Activated naive CD4-positive, alpha-beta T cell treated with anti-CD3 and anti-CD28 coated beads, Interleukin-2, amount 10 ng/mL, durations not matched to agents 5 hours and 36 hours (primary cell): ENCODE measurements around the gene CXCL16. TPM values are rescaled to one million over a fixed set of nuclear protein-coding genes. Genes with fewer than 3 reads are reported as not detected.

Experiments
- total RNA-seq, 2 experiments: library from RNA; stranded (reverse); gene quantifications; one replicate each; pipeline ENCODE4 v1.2.3, GENCODE V29; 2021

The CXCL16 gene, protein sequence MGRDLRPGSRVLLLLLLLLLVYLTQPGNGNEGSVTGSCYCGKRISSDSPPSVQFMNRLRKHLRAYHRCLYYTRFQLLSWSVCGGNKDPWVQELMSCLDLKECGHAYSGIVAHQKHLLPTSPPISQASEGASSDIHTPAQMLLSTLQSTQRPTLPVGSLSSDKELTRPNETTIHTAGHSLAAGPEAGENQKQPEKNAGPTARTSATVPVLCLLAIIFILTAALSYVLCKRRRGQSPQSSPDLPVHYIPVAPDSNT
- total RNA-seq, result 1 to 10 TPM; 1.6 TPM

DNA sequence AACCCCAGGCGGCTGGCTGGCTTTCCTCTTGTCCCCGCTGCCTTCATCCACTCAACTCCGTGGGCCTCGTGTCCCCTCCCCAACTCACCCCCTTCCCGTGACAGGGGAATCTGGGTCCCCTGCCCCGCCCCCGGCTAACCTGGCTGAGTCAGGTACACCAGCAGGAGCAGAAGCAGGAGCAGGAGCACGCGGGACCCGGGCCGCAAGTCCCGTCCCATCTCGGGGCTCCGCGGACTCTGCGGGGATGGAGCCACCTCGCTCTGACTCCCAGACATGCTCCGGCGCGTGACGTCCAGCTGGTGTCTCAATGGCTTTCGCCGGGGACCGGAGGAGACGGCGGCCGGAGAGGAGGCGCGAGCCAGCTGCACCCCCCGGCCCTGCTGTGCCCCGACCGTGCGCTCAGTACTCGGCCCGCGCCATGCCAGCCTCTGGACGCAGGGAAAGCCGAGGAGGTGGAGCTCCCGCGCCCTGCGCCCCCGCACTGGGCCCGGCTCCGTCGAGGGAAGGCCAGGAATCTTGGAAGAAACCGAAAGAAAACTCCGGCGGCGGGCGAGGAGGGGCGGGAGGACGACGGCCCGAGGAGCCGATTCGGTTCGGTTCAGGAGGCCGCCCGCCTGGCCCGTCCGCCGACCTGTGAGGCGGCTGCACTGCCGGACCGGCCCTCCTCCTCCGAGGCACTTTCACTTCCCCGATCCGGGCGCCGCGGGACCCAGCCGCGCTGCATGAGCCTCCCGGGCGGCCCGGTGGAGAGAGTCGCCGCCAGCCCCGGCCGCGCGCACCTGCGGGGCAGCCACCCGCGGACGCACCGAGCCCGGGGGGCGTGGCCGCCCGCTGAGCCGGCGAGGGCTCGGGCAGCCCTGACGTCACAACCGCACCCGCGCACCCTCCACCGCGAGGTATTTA lies at the start of gene CXCL16, which contains the start of gene ZMYND15:
TSS of gene CXCL16 (minus strand) at position 807 of the 903 bp plus-strand sequence. CDS start at position 218, 589 bp downstream.
TSS of gene ZMYND15 (plus strand) at position 712 of the 903 bp plus-strand sequence. CDS start 716 bp downstream, outside the sequence.

DNA sequence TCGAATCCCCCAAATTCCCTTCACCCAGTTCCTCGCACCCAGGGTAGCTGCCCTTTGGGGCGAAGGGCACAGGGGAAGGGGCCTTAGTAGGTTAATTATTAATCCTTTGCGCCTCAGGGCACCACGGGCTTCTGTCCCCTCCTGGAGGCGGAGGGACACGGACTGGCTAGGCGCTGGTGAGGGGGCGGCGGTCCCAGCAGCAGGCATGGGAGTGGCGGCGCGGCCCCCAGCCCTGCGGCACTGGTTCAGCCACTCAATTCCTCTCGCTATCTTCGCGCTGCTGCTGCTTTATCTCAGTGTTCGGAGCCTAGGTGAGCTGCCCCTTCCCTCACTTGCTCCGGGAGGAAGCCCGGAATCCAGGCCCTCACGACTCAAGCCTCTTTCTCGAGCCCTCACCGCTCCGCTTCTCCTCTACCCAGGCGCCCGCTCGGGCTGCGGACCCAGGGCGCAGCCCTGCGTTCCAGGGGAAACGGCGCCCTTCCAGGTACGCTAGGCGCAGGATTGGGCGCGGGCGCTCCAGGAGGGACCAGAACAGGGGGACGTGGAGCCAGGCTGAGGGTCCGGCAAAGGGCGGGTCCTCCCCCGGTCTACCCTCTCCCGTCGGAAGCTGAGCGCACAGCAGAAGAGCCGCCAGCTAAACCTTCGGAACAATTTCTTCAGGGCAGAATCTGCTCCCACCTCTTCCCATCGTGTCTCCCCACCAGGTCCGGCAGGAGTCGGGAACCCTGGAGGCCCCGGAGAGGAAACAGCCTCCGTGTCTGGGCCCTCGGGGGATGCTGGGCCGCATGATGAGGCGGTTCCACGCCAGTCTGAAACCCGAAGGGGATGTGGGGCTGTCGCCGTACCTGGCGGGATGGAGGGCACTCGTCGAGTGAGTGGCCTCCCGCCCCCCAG lies 49.3 kb upstream of the CXCL16 start, which contains the start of gene GLTPD2:
TSS of gene GLTPD2 (plus strand) at position 158 of the 894 bp plus-strand sequence. CDS start at position 206, 48 bp downstream.

DNA sequence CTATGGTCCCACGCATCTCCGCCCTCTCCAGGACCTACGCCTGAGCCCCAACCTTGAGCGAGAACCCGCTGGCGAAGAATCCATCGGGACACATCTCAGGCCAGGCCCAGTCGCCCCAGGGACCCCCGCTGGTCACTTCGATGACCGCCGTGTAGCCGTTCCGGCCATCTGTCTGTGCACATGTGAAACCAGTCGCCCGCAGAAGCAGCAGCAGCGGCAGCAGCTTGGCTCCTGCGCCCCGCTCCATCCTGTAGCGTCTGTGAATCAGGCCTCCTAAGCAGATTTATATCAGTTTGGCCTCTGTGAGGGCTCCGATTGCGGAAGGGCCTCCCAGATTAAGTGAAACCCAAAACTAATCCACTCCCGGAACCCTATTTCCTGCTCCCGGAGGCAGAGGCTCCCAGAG lies 46.4 kb upstream of the CXCL16 start, which contains the start of gene VMO1:
TSS of gene VMO1 (minus strand) at position 259 of the 406 bp plus-strand sequence. CDS start at position 247, 12 bp downstream.

DNA sequence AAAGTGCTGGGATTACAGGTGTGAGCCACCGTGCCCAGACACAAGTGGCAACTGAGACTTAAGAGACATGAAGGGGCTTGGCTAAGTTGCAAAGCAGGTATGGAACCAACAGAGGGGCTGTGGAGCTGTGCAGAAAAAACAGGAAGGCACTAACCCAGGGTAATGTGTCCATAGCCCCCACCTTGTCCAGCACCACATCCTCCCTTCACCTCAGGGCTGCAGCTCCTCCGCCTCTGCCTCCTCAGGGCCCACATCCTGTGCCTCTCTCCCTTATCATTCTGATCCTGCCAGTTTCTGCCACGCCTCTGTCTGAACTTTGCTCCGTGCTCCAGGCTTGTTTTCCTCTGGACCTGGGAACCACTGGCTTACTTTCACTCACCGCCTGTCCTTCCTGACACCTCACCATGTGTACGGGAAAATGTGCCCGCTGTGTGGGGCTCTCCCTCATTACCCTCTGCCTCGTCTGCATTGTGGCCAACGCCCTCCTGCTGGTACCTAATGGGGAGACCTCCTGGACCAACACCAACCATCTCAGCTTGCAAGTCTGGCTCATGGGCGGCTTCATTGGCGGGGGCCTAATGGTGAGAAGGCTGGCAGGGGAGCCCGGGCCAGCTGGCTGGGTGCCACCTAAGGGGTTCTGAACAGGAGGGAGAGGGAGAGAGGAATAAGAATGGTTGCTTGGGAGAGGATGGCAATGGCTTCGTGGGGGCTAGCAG lies 31.9 kb upstream of the CXCL16 start, which contains the start of gene TM4SF5:
TSS of gene TM4SF5 (plus strand) at position 368 of the 716 bp plus-strand sequence. CDS start at position 405, 37 bp downstream.

DNA sequence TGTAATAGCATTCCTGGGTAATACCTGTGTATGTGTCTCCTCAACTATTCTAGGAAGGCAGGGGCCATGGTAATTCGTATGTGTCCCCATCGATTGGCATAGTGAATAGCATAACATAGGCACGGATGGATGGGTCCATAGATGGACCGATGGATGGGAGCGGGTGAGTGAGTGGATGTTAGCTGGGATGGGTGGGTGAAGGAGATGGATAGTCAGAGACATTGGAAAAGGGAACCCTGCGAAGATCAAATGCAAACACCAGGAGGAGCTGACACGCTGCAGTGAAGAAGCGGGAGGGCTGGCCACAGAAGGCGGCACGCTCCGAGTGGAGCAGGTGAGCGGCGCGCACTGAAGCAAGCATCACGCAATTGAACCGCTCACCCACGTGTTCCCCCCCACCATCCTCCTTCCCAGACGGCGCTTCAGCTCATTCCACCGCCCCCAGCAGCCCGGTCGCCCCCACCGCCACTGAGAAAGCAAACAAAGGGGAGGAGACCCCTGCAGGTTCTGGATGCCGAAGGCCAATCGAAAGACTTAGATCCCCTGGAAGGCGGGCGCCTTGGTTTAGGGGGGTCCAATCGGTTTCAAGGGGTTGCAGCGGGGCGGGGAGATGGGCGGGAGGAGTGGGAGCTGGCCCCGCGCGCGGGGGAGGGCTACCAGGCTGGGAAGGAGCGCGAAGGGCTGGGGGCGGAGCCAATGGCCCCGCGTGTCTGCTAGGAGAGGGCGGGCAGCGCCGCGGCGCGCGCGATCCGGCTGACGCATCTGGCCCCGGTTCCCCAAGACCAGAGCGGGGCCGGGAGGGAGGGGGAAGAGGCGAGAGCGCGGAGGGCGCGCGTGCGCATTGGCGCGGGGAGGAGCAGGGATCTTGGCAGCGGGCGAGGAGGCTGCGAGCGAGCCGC lies 29.7 kb downstream of the CXCL16 start, which contains the start of gene ARRB2:
TSS of gene ARRB2 (plus strand) at position 839 of the 899 bp plus-strand sequence. CDS start 90 bp downstream, outside the sequence.

Other genes with a start within 250 kb of the CXCL16 start
- under 1 TPM; 0.28 to 0.53 TPM for gene SPNS2, start 241.0 kb downstream of the CXCL16 start, total RNA-seq
- gene MYBBP1A, start 184.5 kb downstream of the CXCL16 start, total RNA-seq, result 10 to 100 TPM; 59.6 to 61.3 TPM
- not detected for gene GGT6, start 179.4 kb downstream of the CXCL16 start, total RNA-seq
- gene SMTNL2, start 155.4 kb downstream of the CXCL16 start, total RNA-seq, result not detected
- not detected for gene ALOX15, start 98.2 kb downstream of the CXCL16 start, total RNA-seq
- 10 to 100 TPM; 59.5 to 66.0 TPM for gene PELP1, start 35.8 kb downstream of the CXCL16 start, total RNA-seq
- 100 to 1,000 TPM; 320 to 339 TPM for gene ARRB2, start 29.3 kb downstream of the CXCL16 start, total RNA-seq
- 10 to 100 TPM; 24.6 to 27.4 TPM for gene MED11, start 8.5 kb downstream of the CXCL16 start, total RNA-seq
- gene ZMYND15, start 95 bp downstream of the CXCL16 start, total RNA-seq, result under 1 TPM; 0.19 to 0.25 TPM
- gene TM4SF5, start 32.0 kb upstream of the CXCL16 start, total RNA-seq, result not detected
- gene VMO1, start 46.4 kb upstream of the CXCL16 start, total RNA-seq, result not detected
- not detected for gene GLTPD2, start 49.0 kb upstream of the CXCL16 start, total RNA-seq
- 10 to 100 TPM; 94.7 to 95.7 TPM for gene PSMB6, start 56.2 kb upstream of the CXCL16 start, total RNA-seq
- 10 to 100 TPM; 17.9 to 21.9 TPM for gene PLD2, start 67.2 kb upstream of the CXCL16 start, total RNA-seq
- 100 to 1,000 TPM; 102 to 112 TPM for gene MINK1, start 93.4 kb upstream of the CXCL16 start, total RNA-seq
- under 1 TPM; 0.48 to 0.68 TPM for gene C17orf107, start 159.6 kb upstream of the CXCL16 start, total RNA-seq
- under 1 TPM in 1 of 2 experiments, not detected in 1; 0.23 TPM for gene CHRNE, start 163.2 kb upstream of the CXCL16 start, total RNA-seq
- gene GP1BA, start 192.3 kb upstream of the CXCL16 start, total RNA-seq, result not detected
- 10 to 100 TPM; 62.3 to 64.3 TPM for gene SLC25A11, start 200.1 kb upstream of the CXCL16 start, total RNA-seq
- 100 to 1,000 TPM; 191 TPM for gene RNF167, start 200.3 kb upstream of the CXCL16 start, total RNA-seq
- gene PFN1, start 208.6 kb upstream of the CXCL16 start, total RNA-seq, result 1,000 to 10,000 TPM; 2,036 to 2,067 TPM
- gene ENO3, start 211.2 kb upstream of the CXCL16 start, total RNA-seq, result 10 to 100 TPM; 43.9 to 56.2 TPM
- gene SPAG7, start 227.9 kb upstream of the CXCL16 start, total RNA-seq, result 10 to 100 TPM; 50.5 to 56.4 TPM
- gene CAMTA2, start 247.7 kb upstream of the CXCL16 start, total RNA-seq, result 10 to 100 TPM; 54.4 to 58.6 TPM